HepG2 (cell line): ENCODE measurements around the gene UBE2G2. TPM values are rescaled to one million over a fixed set of nuclear protein-coding genes. Genes with fewer than 3 reads are reported as not detected.

Experiments used
- ATAC-seq: fragments of 200-7000 bp; cut with Tn5 transposase; 3 replicates; pipeline ENCODE4 v1.9.1; 2020; ENCODE audit warnings: mild to moderate bottlenecking, moderate library complexity
- BruUV-seq: library from RNA; stranded (reverse); fragments of 400-500 nt; replicated peaks from 2 replicates; lab custom pipeline; 2021; lab: Mats Ljungman, UMichigan
- CTCF ChIA-PET: fragments of 300-600 bp; formaldehyde crosslinking; extraction: SDS; loops from one replicate; lab custom pipeline; 2021; ENCODE audit warnings: low total read pairs, inconsistent platforms, low intra/inter-chr PET ratio; lab: Yijun Ruan, JAX
- POLR2A ChIA-PET: fragments of 350-600 bp; sonication (Branson Sonifier 250); formaldehyde crosslinking; loops from one replicate; lab custom pipeline; 2020; ENCODE audit warnings: antibody characterized with exemption, inconsistent platforms; lab: Yijun Ruan, JAX
- DNase-seq: peaks from one replicate; pipeline ENCODE4 v3.0.0-alpha.2; 2015; ENCODE audit warnings: low spot score
- FAIRE-seq: peaks from 3 replicates; lab custom pipeline; 2011; peaks lifted over from hg19 to GRCh38; lab: Jason Lieb, UNC
- H2AFZ ChIP-seq: one replicate; pipeline ENCODE4 v1.6.1; 2011; ENCODE audit warnings: low read length, inconsistent platforms
- H3K27ac ChIP-seq: fragments of 300-600 bp; 3 replicates; pipeline ENCODE4 v1.8.0; 2011; ENCODE audit warnings: mixed run types, mild to moderate bottlenecking, mixed read lengths, low read length, inconsistent platforms; ENCODE audit not compliant: insufficient read depth; ENCODE audit errors: extremely low read length
- H3K27me3 ChIP-seq, 2 experiments: fragments of 200-600 bp in 1 of 2; 2 replicates in 1 of 2; 3 replicates in 1 of 2; pipeline versions ENCODE4 v1.6.0 to v1.8.0; 2011; ENCODE audit warnings: low read length in 2 of 2, mild to moderate bottlenecking in 2 of 2, moderate library complexity in 2 of 2, inconsistent platforms in 1 of 2; ENCODE audit not compliant: insufficient read depth in 2 of 2, control insufficient read depth in 1 of 2
- H3K36me3 ChIP-seq, 2 experiments: fragments of 200-600 bp in 1 of 2; replicated peaks in 1 of 2; 2 replicates in 1 of 2; 3 replicates in 1 of 2; pipeline versions ENCODE4 v1.5.1 to v1.8.0; 2011; ENCODE audit warnings: low read length in 2 of 2, inconsistent platforms in 1 of 2; ENCODE audit not compliant: insufficient read depth in 2 of 2, control insufficient read depth in 1 of 2
- H3K4me1 ChIP-seq: 2 replicates; pipeline ENCODE4 v1.5.1; 2012; ENCODE audit warnings: low read length, inconsistent platforms; ENCODE audit not compliant: insufficient read depth
- H3K4me2 ChIP-seq: 2 replicates; pipeline ENCODE4 v1.6.0; 2011; ENCODE audit warnings: low read depth, low read length, inconsistent platforms
- H3K4me3 ChIP-seq, 3 experiments: fragments of 200-600 bp in 1 of 3; sonication (generic), shearing (Covaris generic) in 1 of 3; replicated peaks in 1 of 3; 2 replicates each; pipeline ENCODE4 v1.5.1; 2011 to 2016; ENCODE audit warnings: low read length in 3 of 3, inconsistent platforms in 2 of 3, low read depth in 2 of 3, mild to moderate bottlenecking in 2 of 3, control low read depth in 1 of 3, mixed read lengths in 1 of 3; ENCODE audit not compliant: insufficient read depth in 1 of 3
- H3K79me2 ChIP-seq: one replicate; pipeline ENCODE4 v1.6.1; 2011; ENCODE audit warnings: low read length, inconsistent platforms; ENCODE audit not compliant: insufficient read depth
- H3K9ac ChIP-seq: 2 replicates; pipeline ENCODE4 v1.6.0; 2011; ENCODE audit warnings: mild to moderate bottlenecking, low read depth, low read length, inconsistent platforms; ENCODE audit not compliant: insufficient read depth
- H3K9me3 ChIP-seq: 2 replicates; pipeline ENCODE4 v1.5.1; 2012; ENCODE audit warnings: mild to moderate bottlenecking, low read length
- H4K20me1 ChIP-seq: 2 replicates; pipeline ENCODE4 v1.6.0; 2011; ENCODE audit warnings: inconsistent platforms, mild to moderate bottlenecking, low read length, moderate library complexity; ENCODE audit not compliant: insufficient read depth
- HCFC1 ChIP-seq: fragments of 150-350 bp; IDR thresholded peaks from 2 replicates; pipeline ENCODE4 v1.6.1; 2014; ENCODE audit warnings: low read depth, low read length
- MZF1 ChIP-seq: sonication (generic); formaldehyde crosslinking; IDR thresholded peaks from 2 replicates; pipeline ENCODE4 v1.8.1; 2023; ENCODE audit warnings: mild to moderate bottlenecking, missing genetic modification reagents, borderline replicate concordance
- REPIN1 ChIP-seq: sonication (generic); formaldehyde crosslinking; IDR thresholded peaks from 2 replicates; pipeline ENCODE4 v1.8.0; 2022; ENCODE audit warnings: missing genetic modification reagents, low read depth, mild to moderate bottlenecking, borderline replicate concordance
- ZNF34 ChIP-seq: sonication (generic); formaldehyde crosslinking; IDR thresholded peaks from 2 replicates; pipeline ENCODE4 v1.4.0; 2020; ENCODE audit warnings: mild to moderate bottlenecking, missing genetic modification reagents, borderline replicate concordance
- ZNF670 ChIP-seq: sonication (generic); formaldehyde crosslinking; IDR thresholded peaks from 2 replicates; pipeline ENCODE4 v1.8.0; 2022; ENCODE audit warnings: mild to moderate bottlenecking, missing genetic modification reagents, borderline replicate concordance
- WGBS: methylation state at CpG from one replicate; pipeline ENCODE4 v1.1.6; 2017; ENCODE audit warnings: low lambda C conversion rate; 5-methylcytosine and 5-hydroxymethylcytosine counted together
- in situ Hi-C: cut with HindIII; loops from 2 replicates; pipeline ENCODE4 v1.10.0; 2017; ENCODE audit warnings: low pct_unique_long_range_greater_than_20kb; ENCODE audit not compliant: extremely low pct_ligation_motif_present
- intact Hi-C: fragments of 100-400 bp; cut with micrococcal nuclease; formaldehyde crosslinking; loops from one replicate; pipeline ENCODE4 v1.10.0; 2022; ENCODE audit not compliant: unreplicated experiment
- polyA plus RNA-seq, 8 experiments: library from polyadenylated mRNA; depleted of rRNA in 3 of 8; stranded (reverse) in 7 of 8; unstranded in 1 of 8; fragments of >200 nt; fragmentation: Illumina TruSeq in 4 of 8; extraction: Trizol in 4 of 8; gene quantifications; 2 replicates each; pipeline versions ENCODE4 v1.2.1 to v1.2.3, GENCODE V29; 2011 to 2016; ENCODE audit warnings: low read depth in 4 of 8, missing spikeins in 1 of 8, mixed read lengths in 1 of 8; ENCODE audit not compliant: insufficient read depth in 1 of 8
- total RNA-seq, 5 experiments: library from RNA; depleted of rRNA; stranded (reverse); fragments of >200 nt; fragmentation: Illumina TruSeq; extraction: Trizol; gene quantifications; 2 replicates each; pipeline ENCODE4 v1.2.3, GENCODE V29; 2016; ENCODE audit warnings: low read depth in 1 of 5
- TF ChIP-seq, protein P1 (sequence below): sonication (generic); formaldehyde crosslinking; IDR thresholded peaks from 2 replicates; pipeline ENCODE4 v1.4.0; 2020; ENCODE audit warnings: missing genetic modification reagents

UBE2G2 gene
- total and polyA plus RNA-seq, 2 of the 13 experiments (the other 11 are each of a cell fraction or from before 2014, with no cell fraction given), result 55.4 to 92.0 TPM

DNA sequence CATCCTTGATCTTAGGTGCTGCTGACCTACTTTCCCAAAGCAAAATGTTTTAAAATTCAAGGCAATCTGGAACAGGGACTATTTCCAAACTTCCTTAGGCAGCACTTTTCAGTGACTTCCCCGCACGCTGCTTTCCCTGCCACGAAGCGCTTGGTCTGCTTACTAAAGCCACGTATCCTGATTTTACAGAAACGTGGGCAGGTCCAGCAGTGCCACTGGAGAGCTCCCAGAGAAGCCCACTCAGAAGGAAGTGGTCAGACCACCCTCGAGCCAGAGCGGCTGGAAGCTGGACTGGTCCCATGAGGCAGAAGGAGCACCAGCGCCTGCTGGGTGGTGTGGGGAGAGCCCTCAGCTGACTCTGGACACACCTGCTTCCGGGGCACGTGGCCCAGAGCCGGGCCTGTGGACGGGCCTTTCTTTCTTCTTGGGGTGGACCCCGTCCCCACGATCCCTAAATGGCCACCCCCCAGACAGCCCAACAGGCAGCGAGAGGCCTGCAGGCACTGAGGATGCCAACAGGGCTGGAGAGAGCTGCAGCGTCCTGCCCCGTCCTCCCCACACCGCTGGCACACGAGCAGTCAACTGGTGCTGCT is 48.7 kb upstream of the UBE2G2 start (continued):
- TF ChIP-seq ZNF34 (CRISPR knock-in tag) (no peak), ZNF670 (no peak), HCFC1 (no peak), REPIN1 (CRISPR knock-in tag) (no peak)

DNA sequence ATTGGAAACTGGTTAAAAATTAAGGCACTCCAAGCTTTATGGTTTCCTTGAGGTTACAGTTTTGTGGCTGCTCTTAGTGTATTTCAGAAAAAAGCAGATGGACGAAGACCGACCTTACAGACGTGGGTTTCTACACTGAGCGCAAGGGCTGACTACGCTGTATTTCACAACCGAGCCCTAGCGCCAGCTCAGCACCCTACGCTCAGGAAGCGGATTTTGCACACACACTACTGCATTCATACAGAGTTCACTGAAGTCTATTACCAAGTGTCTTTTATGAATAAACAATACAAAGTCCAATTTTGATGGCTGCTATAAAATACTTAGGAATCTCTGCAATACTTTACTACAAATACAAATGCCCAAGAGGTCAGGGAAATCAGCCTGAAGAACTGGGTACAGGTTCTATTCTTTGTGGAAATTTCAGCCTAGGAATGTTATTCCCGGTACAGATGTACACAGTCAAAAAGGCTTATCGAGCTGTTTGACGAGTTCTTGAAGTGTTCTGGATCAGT is 48.1 kb upstream of the UBE2G2 start:
- Histone ChIP-seq H3K4me3 (no peak overlapping the region), H3K79me2 (peaks cover 16% of the 10 kb centered on the region), H3K36me3 (peaks cover 32 to 57% of the 10 kb centered on the region in 2 experiments), H3K27me3 (no peaks in the 10 kb centered on the region), H3K4me1 (peaks cover 70% of the 10 kb centered on the region), H3K4me2 (no peak overlapping the region), H2AFZ (no peak overlapping the region), H3K27ac (no peak overlapping the region), H3K9me3 (no peaks in the 10 kb centered on the region), H3K9ac (no peak overlapping the region), H4K20me1 (peaks cover 64% of the 10 kb centered on the region)
- no TSS peak for BruUV-seq
- in situ Hi-C loops, result loop anchor here (5.0 kb wide), 2 partner anchors 47 to 63 kb away; partner anchors contain the start of gene UBE2G2
- TF ChIP-seq, protein P1, sequence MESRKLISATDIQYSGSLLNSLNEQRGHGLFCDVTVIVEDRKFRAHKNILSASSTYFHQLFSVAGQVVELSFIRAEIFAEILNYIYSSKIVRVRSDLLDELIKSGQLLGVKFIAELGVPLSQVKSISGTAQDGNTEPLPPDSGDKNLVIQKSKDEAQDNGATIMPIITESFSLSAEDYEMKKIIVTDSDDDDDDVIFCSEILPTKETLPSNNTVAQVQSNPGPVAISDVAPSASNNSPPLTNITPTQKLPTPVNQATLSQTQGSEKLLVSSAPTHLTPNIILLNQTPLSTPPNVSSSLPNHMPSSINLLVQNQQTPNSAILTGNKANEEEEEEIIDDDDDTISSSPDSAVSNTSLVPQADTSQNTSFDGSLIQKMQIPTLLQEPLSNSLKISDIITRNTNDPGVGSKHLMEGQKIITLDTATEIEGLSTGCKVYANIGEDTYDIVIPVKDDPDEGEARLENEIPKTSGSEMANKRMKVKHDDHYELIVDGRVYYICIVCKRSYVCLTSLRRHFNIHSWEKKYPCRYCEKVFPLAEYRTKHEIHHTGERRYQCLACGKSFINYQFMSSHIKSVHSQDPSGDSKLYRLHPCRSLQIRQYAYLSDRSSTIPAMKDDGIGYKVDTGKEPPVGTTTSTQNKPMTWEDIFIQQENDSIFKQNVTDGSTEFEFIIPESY, result peak; percentile 94
- TF ChIP-seq MZF1 (CRISPR knock-in tag), result no peak
- 92% methylated on average over 12 of the region's 12 CpGs for WGBS
- no peak for DNase-seq
- intact Hi-C loops, result loop anchor here (10.0 kb wide), 1 partner anchor 65 kb away; no protein-coding TSS in a partner anchor
- POLR2A ChIA-PET, result no interaction called here
- FAIRE-seq, result no peak
- no peak for ATAC-seq
- CTCF ChIA-PET, result no interaction called here
